ENCODE measurements around the gene OR2A12.
"Not testable (repeated sequence)": the region's sequence is repeated elsewhere in the genome, so short reads cannot be mapped to it uniquely, and the experiment has no call there.

The OR2A12 gene

GRCh38 chr7:144118341-144118740 is 32.3 kb downstream of the OR2A12 start:
- DNase-seq (ENCODE audit: low read depth): no peak

GRCh38 chr7:144122876-144123275 is 36.8 kb downstream of the OR2A12 start, which contains the start of gene OR2A14:
Gene OR2A14 (plus strand): TSS chr7:144123176. CDS start chr7:144129113, 5,937 bp downstream.
- DNase-seq (ENCODE audit: low read depth): no peak

GRCh38 chr7:144127714-144128334 is 41.7 kb downstream of the OR2A12 start:
- DNase-seq (ENCODE audit: low read depth): peak; percentile 29

DNA sequence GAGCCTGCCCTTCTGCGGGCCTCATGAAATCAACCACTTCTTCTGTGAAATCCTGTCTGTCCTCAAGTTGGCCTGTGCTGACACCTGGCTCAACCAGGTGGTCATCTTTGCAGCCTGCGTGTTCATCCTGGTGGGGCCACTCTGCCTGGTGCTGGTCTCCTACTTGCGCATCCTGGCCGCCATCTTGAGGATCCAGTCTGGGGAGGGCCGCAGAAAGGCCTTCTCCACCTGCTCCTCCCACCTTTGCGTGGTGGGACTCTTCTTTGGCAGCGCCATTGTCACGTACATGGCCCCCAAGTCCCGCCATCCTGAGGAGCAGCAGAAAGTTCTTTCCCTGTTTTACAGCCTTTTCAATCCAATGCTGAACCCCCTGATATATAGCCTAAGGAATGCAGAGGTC is 43.5 kb downstream of the OR2A12 start:
- DNase-seq (ENCODE audit: low read depth): not testable (repeated sequence)

GRCh38 chr7:144130730-144131129 is 44.7 kb downstream of the OR2A12 start:
- DNase-seq (ENCODE audit: low read depth): no peak

GRCh38 chr7:144132262-144132661 is 46.2 kb downstream of the OR2A12 start:
- DNase-seq (ENCODE audit: low read depth): no peak

- DNase-seq (ENCODE audit: low read depth): no peak
These were observed 47.2 kb downstream of the OR2A12 start for GRCh38 chr7:144133307-144133706.

GRCh38 chr7:144134116-144134515 is 48.0 kb downstream of the OR2A12 start:
- DNase-seq (ENCODE audit: low read depth): no peak

DNA sequence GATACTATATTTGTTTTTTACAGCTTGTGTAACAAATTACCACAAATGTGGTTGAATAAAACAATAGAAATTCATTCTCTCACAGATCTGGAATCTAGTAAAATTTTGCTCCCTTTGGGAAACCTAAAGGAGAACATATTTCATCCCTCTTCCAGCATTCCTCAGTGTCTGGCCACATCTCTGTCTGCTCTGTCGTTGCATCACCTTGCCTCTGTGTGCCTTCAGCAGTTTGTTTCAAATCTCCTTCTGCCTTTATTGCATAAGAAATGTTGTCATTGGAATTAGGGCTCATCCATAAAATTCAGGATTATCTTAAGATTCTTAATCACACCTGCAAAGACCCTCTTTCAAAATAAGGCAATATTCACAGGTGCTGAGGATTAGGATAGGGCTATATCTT is 51.4 kb downstream of the OR2A12 start:
- no peak for DNase-seq (ENCODE audit: low read depth)

DNA sequence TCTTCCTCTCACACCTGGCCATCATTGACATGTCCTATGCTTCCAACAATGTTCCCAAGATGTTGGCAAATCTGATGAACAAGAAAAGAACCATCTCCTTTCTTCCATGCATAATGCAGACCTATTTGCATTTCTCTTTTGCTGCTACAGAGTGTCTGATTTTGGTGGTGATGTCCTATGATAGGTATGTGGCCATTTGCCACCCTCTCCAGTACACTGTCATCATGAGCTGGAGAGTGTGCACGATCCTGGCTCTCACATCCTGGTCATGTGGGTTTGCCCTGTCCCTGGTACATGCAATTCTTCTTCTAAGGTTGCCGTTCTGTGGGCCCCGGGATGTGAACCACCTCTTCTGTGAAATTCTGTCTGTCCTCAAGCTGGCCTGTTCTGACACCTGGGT is 56.1 kb downstream of the OR2A12 start:
- DNase-seq (ENCODE audit: low read depth): no peak

DNA sequence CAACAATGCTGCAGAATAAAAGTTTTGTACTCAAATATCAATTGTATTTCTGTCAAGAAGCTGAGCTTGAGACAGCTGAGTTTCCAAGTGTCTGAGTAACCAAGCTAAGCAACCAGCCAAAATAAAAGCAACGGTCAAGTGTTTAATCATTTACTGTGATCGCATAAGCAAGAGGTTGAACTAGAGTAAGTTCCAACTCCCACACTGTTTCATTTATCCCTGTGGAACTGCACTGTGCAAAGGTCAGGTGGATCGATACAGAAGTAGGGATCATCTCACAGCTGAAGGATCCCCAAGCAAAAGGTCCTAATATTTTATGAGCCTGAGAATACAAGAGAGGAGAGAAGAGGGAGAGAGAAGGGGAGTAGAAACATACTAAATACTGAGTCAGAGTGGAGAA is 58.3 kb downstream of the OR2A12 start:
- DNase-seq (ENCODE audit: low read depth): no peak

- DNase-seq (ENCODE audit: low read depth): no peak
These were observed 62.2 kb downstream of the OR2A12 start for GRCh38 chr7:144148224-144148827.
